BE2C (cell line): Measurements from ENCODE around the gene COQ9.

Experiments
- DNase-seq: peaks from one replicate; pipeline ENCODE4 v3.0.0-alpha.2; 2020
- H3K27me3 ChIP-seq: fragments of 250-450 bp; sonication (Bioruptor Pico); 2 replicates; pipeline ENCODE4 v1.5.1; 2020; ENCODE audit warnings: mild to moderate bottlenecking
- H3K36me3 ChIP-seq: fragments of 250-450 bp; sonication (Bioruptor Pico); 2 replicates; pipeline ENCODE4 v1.5.1; 2020; ENCODE audit warnings: mild to moderate bottlenecking
- H3K4me1 ChIP-seq: fragments of 250-450 bp; sonication (Bioruptor Pico); 2 replicates; pipeline ENCODE4 v1.5.1; 2020
- H3K4me3 ChIP-seq: 2 replicates; pipeline ENCODE4 v1.5.1; 2011; ENCODE audit warnings: low read depth, low read length
- H3K9me3 ChIP-seq: fragments of 250-450 bp; sonication (Bioruptor Pico); 2 replicates; pipeline ENCODE4 v1.5.1; 2020
- TF ChIP-seq, protein P1 (sequence below): IDR thresholded peaks from 2 replicates; pipeline ENCODE4 v1.5.1; 2012; ENCODE audit warnings: mild to moderate bottlenecking, low read depth, low read length

COQ9 gene

DNA sequence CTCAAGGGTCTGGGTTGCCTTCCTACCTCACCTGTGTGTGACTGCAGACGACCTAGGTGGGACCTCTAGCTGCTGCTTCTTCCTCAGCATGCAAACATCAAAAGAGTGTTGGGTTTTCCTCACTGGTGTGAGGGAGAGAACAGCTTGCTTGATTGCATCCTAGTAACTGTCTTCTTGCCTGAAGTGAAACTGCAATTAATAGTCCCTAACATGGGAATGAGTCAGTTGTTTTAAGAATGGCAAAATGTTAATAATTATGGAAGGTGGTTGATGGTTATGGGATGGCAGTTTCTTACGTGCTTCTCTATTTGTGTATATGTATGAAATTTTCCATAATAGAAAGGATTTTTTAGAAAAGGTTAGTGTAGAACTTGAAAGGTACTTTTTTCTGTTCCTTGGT, 21.1 kb downstream of the COQ9 start:
- no peak overlapping the region for H3K4me3 ChIP-seq
- DNase-seq = no peak
- TF ChIP-seq, protein P1, sequence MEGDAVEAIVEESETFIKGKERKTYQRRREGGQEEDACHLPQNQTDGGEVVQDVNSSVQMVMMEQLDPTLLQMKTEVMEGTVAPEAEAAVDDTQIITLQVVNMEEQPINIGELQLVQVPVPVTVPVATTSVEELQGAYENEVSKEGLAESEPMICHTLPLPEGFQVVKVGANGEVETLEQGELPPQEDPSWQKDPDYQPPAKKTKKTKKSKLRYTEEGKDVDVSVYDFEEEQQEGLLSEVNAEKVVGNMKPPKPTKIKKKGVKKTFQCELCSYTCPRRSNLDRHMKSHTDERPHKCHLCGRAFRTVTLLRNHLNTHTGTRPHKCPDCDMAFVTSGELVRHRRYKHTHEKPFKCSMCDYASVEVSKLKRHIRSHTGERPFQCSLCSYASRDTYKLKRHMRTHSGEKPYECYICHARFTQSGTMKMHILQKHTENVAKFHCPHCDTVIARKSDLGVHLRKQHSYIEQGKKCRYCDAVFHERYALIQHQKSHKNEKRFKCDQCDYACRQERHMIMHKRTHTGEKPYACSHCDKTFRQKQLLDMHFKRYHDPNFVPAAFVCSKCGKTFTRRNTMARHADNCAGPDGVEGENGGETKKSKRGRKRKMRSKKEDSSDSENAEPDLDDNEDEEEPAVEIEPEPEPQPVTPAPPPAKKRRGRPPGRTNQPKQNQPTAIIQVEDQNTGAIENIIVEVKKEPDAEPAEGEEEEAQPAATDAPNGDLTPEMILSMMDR = no peak
- H3K4me1 ChIP-seq = peaks cover 42% of the 10 kb centered on the region
- H3K36me3 ChIP-seq = peaks cover 94% of the 10 kb centered on the region
- H3K9me3 ChIP-seq = no peaks in the 10 kb centered on the region
- H3K27me3 ChIP-seq = no peaks in the 10 kb centered on the region

DNA sequence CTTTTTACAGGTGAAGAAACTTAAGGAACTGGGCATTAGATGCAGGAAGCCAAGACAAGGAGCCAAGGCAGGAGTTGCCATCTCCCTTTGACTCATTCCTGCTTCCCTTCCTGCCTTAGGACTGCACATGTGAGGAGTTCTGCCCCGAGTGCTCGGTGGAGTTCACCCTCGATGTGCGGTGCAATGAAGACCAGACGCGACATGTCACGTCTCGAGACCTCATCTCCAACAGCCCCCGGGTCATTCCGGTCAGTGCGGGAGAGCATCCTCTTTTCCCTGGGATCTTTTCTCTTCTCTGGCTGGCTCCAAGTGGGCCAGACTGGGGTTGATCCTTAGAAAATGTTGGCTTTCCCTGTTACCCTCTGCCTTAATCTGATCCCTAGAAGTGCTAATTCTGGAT, 21.8 kb downstream of the COQ9 start:
- Histone ChIP-seq H3K4me3 (no peak overlapping the region), H3K4me1 (peaks cover 42% of the 10 kb centered on the region), H3K9me3 (no peaks in the 10 kb centered on the region), H3K36me3 (peaks cover 94% of the 10 kb centered on the region), H3K27me3 (no peaks in the 10 kb centered on the region)
- TF ChIP-seq, protein P1 = no peak
- DNase-seq = no peak

DNA sequence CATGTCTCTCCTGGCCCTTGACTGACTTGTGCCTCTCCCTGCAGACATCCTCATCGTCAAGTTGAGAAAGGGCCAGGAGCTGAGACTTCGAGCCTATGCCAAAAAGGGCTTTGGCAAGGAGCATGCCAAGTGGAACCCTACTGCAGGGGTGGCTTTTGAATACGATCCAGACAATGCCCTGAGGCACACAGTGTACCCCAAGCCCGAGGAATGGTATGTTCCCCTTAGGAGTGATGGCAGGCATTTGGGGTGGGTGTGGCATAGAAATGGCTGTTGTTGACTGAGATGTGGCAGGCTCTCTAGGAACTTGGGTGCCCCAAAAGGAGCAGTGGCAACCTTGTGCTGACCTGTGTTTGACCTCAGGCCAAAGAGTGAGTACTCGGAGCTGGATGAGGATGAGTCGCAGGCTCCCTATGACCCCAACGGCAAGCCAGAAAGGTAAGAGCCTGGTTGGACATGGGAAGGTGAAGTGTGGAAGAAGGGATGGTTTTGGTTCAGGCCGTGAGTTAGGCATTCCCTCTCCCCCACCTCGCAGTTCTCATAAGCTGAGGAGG, 22.7 kb downstream of the COQ9 start:
- Histone ChIP-seq H3K36me3 (peaks cover 96% of the 10 kb centered on the region), H3K27me3 (no peaks in the 10 kb centered on the region), H3K4me1 (peaks cover 50% of the 10 kb centered on the region), H3K4me3 (no peak overlapping the region), H3K9me3 (no peaks in the 10 kb centered on the region)
- TF ChIP-seq, protein P1 = no peak
- DNase-seq = peak; percentile 57

DNA sequence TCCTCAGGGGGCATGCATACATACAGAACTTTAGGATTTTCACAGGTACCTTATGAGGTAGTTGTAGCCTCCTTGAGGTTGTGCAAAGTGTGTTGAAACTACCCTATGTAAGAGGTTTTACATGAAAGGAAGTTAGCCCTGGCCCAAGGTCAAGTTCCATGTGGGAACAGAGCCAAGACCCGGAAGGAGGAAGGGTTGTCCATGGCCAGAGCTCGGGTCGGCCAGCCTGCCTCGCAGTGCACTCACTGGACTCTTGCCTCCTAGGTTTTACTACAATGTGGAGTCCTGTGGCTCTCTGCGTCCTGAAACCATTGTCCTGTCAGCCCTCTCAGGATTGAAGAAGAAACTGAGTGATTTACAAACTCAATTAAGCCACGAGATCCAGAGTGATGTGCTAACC, 23.4 kb downstream of the COQ9 start:
- Histone ChIP-seq H3K9me3 (no peaks in the 10 kb centered on the region), H3K36me3 (peaks cover 96% of the 10 kb centered on the region), H3K4me1 (peaks cover 50% of the 10 kb centered on the region), H3K4me3 (no peak overlapping the region), H3K27me3 (no peaks in the 10 kb centered on the region)
- DNase-seq = peak; percentile 35
- TF ChIP-seq, protein P1 = no peak

DNA sequence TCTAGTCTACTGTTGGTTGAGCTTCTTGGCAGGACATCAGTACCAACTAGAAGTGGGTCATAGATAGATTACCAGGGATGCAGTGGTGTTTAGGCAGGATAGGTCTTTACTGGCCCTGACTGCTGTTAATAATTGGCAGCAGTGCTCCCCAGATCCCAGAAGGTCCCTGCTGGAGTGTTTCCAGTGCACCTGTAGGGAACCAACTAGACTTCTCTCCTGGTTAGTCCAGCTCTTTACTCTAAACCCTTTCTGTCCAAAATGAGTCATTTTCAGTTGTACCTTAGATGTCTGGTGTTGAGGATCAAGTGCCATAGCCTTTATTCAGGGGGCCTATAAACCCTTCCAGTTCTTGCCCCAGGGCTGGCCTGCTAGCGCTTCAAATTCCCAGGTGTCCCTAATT, 23.9 kb downstream of the COQ9 start:
- Histone ChIP-seq H3K36me3 (peaks cover 96% of the 10 kb centered on the region), H3K4me3 (no peak overlapping the region), H3K9me3 (no peaks in the 10 kb centered on the region), H3K27me3 (no peaks in the 10 kb centered on the region), H3K4me1 (peaks cover 53% of the 10 kb centered on the region)
- TF ChIP-seq, protein P1 = no peak
- DNase-seq = peak; percentile 43

DNA sequence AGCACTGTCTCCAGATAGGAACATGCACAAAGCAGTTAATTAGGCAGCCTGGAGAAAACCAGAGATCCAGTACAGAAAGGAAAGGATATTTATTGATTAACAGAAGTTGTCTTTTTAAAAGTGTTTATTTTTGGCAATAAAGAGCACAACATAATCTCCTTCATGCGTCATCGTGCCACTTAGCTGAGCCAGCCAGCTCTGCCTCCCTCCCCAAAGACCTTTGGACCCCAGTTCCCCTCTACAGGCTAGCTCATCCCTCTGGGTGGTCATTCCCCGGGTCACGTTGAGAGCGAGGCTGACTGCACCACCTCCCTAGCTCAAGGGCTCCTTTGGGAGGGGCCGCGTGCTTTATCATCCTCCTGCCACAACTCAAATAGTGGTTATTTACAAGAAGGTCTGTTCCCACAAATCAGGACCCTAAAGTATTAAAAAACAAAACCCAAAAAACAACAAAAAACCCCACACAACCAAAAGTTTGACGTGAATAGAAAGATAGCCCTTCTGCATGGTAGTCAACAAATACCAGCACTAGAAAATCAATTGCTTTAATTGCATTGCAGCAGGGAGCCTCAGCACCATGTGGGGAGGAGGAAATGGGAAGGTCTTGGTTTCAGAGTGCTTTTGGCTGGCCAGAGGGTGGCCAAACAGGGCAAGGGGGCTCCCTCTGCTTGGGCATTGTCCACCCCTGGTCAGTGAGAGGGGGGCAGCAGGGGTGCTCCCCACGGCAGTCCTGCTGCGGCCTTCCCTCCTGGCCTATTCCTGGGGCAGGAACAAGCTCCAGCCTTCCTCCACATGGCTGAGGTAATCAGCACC, 24.8 kb downstream of the COQ9 start:
- H3K9me3 ChIP-seq = no peaks in the 10 kb centered on the region
- peaks cover 96% of the 10 kb centered on the region for H3K36me3 ChIP-seq
- TF ChIP-seq, protein P1 = no peak
- H3K4me1 ChIP-seq = peaks cover 61% of the 10 kb centered on the region
- peak; percentile 36 for DNase-seq
- H3K4me3 ChIP-seq = no peak overlapping the region
- no peaks in the 10 kb centered on the region for H3K27me3 ChIP-seq
